ENCODE measurements around the gene MRPL20. TPM values are rescaled to one million over a fixed set of nuclear protein-coding genes. Genes with fewer than 3 reads are reported as not detected.

Gene MRPL20
- total and polyA plus RNA-seq, 9 of the 15 experiments (the other 6 are each of a cell fraction or from before 2014, with no cell fraction given): 180 to 671 (median 229) TPM

- TF ChIP-seq ZNF318 (IDR thresholded peaks at IDR 0.05; ENCODE audit: borderline replicate concordance in 1 of 2, low read depth in 1 of 2) (no peak), SPI1 (IDR thresholded peaks at IDR 0.05; ENCODE audit: borderline replicate concordance, low read depth, low read length) (no peak), ZBTB49 (CRISPR knock-in tag; IDR thresholded peaks at IDR 0.05; ENCODE audit: borderline replicate concordance) (no peak), FOXO4 (CRISPR knock-in tag; IDR thresholded peaks at IDR 0.05) (no peak), LARP7 (IDR thresholded peaks at IDR 0.05) (no peak), HOMEZ (CRISPR knock-in tag; IDR thresholded peaks at IDR 0.05) (no peak), MCM3 (IDR thresholded peaks at IDR 0.05) (no peak)
These were observed 34.2 kb upstream of the MRPL20 start (continued) for GRCh38 chr1:1441002-1441888.
